ENCODE results near the gene HTT-AS.

The HTT-AS gene

DNA sequence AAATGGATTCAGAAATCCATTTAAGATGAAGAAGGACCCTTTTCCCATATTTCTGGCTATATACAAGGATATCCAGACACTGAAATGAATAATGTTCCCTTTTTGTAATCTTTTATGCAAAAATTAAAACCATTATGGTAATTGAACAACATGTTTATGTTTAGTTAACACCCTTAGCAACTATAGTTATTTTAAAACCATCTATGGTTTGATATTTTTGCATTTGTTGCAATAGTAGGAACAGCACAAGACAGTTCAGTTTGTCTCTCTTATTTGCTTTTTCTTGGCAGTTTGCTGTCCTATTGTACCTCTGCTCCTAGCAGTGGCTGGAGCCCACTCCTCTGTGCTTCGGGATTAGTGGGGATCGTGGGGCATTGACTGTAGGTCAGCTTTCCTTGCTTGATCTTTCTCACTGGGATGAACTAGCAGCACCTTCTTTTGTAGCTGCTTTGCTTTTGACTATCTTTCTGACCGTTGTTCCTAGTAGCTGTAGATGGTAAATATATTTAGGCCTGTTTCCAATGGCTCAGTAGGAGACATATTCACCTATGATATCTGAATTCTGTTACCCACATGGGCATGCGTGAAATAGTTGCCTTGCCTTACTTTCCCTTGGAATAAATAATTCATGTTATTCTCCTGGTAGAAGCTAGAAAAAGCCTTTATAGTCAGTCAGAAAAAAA, 12.9 kb upstream of the HTT-AS start:
- no peak for DNase-seq (ENCODE audit: low spot score)

- DNase-seq (ENCODE audit: low spot score), result no peak
Observed at GRCh38 chr4:3085948-3086670, 11.8 kb upstream of the HTT-AS start.

DNA sequence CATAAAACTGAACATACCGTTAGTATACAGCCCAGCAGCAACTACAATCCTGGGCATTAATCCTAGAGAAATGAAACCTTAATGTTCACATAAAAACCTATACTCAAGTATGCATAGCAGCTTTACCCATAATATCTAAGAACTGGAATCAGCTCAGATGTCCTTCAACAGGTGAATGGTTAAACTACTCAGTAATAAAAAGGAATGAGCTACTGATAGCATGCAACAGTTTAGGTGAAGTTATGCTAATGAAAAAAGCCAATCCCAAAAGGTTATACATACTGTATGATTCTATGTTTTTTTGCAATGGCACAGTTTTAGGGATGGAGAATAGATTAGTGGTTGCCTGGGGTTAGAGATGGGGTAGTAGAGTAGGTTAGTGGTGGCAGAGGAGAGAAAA, 9.4 kb upstream of the HTT-AS start:
- no peak for DNase-seq (ENCODE audit: low spot score)

DNA sequence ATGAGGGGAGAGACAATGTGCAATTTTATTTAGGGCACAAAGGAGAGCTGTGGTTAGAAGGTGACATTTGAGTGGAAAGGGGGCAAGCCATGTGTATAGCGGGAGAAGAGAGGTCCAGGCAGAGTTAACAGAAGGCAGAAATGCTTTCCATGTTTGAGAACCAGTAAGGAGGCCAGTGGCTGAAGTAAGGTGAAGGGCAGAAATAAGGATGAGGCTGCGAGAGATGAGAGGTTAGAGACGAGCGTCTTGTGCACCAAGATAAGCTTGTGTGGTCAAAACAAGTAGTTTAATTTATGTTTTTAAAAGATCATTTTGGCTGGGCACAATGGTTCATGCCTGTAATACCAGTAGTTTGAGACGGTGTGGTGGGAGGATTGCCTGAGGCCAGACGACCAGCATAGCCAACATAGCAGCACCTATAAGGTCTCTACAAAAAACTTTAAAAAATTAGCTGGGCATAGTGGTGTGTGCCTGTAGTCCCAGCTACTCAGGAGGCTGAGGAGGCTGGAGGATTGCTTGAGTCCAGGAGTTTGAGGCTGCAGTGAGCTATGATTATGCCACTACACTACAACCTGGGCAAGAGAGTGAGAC, 8.7 kb upstream of the HTT-AS start:
- DNase-seq (ENCODE audit: low spot score), result no peak

- no peak for DNase-seq (ENCODE audit: low spot score)
Observed at GRCh38 chr4:3079694-3080123, 5.4 kb upstream of the HTT-AS start.

DNA sequence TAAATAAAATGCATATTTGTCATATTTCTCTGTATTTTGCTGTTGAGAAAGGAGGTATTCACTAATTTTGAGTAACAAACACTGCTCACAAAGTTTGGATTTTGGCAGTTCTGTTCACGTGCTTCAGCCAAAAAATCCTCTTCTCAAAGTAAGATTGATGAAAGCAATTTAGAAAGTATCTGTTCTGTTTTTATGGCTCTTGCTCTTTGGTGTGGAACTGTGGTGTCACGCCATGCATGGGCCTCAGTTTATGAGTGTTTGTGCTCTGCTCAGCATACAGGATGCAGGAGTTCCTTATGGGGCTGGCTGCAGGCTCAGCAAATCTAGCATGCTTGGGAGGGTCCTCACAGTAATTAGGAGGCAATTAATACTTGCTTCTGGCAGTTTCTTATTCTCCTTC, 3.5 kb upstream of the HTT-AS start:
- no peak for DNase-seq (ENCODE audit: low spot score)

DNA sequence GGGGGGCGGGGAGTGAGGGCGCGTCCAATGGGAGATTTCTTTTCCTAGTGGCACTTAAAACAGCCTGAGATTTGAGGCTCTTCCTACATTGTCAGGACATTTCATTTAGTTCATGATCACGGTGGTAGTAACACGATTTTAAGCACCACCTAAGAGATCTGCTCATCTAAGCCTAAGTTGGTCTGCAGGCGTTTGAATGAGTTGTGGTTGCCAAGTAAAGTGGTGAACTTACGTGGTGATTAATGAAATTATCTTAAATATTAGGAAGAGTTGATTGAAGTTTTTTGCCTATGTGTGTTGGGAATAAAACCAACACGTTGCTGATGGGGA, 1.3 kb upstream of the HTT-AS start:
- no peak for DNase-seq (ENCODE audit: low spot score)

GRCh38 chr4:3074846-3075651, 711 bp upstream of the HTT-AS start:
- peak; percentile 11 for DNase-seq (ENCODE audit: low spot score)

DNA sequence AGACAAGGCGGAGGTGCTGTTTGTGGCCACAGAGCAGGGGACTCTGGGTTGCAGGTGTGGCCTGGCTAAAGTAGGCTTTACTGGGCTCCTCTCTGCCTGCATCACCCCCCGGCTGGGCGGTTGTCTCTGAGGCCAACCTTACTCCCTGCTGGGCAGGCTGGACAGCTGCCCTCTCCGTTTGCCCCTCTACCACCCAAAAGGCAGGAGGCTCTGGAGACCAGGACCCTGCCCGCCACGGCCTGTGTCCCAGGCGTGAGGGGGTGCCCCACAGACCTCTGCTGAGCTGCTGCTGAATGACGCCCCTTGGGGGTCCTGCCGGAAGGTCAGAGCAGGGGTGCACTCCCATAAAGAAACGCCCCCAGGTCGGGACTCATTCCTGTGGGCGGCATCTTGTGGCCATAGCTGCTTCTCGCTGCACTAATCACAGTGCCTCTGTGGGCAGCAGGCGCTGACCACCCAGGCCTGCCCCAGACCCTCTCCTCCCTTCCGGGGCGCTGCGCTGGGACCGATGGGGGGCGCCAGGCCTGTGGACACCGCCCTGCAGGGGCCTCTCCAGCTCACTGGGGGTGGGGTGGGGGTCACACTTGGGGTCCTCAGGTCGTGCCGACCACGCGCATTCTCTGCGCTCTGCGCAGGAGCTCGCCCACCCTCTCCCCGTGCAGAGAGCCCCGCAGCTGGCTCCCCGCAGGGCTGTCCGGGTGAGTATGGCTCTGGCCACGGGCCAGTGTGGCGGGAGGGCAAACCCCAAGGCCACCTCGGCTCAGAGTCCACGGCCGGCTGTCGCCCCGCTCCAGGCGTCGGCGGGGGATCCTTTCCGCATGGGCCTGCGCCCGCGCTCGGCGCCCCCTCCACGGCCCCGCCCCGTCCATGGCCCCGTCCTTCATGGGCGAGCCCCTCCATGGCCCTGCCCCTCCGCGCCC, 920 bp downstream of the HTT-AS start:
- DNase-seq (ENCODE audit: low spot score), result no peak

GRCh38 chr4:3071811-3072210, 2.5 kb downstream of the HTT-AS start:
- no peak for DNase-seq (ENCODE audit: low spot score)

GRCh38 chr4:3070709-3071500, 3.4 kb downstream of the HTT-AS start:
- no peak for DNase-seq (ENCODE audit: low spot score)

DNA sequence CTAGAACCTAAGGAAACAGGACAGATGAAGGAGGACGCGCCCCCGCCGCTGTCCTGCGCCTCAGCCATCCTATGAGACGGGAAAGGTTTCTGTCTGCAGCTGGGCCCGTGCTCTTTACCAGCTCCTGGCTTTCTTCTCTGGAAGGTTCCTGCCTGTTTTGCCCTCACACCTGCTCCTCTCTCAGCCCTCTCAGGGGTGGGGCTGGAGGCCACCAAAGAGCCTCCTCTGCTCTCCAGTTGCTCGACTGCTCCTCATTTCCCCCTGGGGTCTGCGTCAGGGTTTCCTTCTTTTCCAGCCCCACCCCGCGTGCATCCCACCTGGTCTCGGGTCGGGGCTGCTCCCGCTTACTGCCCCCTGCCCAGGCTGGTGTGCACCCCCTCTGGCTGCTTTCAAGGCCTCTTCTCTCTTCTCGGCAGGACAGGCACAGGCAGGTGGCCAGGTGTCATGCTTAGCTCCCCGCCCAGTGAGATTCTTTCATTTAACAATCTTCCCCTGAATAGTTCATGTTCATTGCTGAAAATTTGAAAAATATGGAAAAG, 4.6 kb downstream of the HTT-AS start:
- DNase-seq (ENCODE audit: low spot score), result no peak

- no peak for DNase-seq (ENCODE audit: low spot score)
Observed at GRCh38 chr4:3067473-3068001, 6.8 kb downstream of the HTT-AS start.

- DNase-seq (ENCODE audit: low spot score), result no peak
Observed at GRCh38 chr4:3066836-3067400, 7.4 kb downstream of the HTT-AS start.

DNA sequence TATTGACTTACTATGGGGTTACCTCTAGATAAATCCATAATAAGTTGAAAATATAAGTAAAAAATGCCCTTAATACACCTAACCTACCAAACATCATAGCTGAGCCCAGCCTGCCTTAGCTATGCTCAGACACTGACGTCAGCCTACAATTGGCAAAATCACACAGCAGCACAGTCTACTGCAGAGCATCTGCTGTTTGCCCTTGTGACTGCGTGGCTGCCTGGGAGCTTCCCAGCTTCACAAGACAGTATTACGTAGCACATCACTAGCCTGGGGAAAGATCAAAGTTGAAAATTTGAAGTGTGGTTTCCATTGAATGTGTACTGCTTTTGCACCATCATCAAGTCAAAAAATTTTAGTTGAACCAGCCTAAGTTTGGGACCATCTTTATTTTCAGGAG, 8.8 kb downstream of the HTT-AS start:
- DNase-seq (ENCODE audit: low spot score), result no peak

DNA sequence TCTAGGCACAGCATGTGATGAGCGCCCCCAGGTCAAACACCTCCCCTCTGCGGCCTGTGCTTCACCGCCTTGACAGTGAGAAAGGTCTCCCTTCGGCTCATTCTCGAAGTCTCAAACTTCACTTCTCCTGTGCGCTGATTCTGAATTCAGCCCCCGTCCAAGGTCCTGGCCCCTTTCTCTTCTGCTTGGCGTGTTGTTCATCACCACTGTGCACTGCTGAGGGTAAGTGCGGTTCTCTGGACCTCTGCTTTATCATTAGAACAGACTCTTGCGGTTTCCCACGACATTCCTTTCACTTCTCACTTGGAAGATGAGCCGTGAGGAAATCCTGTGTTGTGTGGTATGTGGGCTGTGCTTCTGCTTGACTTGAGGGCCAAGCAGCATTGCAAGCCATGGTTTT, 11.9 kb downstream of the HTT-AS start:
- DNase-seq (ENCODE audit: low spot score), result no peak

GRCh38 chr4:3060946-3061345, 13.4 kb downstream of the HTT-AS start:
- DNase-seq (ENCODE audit: low spot score), result no peak

DNA sequence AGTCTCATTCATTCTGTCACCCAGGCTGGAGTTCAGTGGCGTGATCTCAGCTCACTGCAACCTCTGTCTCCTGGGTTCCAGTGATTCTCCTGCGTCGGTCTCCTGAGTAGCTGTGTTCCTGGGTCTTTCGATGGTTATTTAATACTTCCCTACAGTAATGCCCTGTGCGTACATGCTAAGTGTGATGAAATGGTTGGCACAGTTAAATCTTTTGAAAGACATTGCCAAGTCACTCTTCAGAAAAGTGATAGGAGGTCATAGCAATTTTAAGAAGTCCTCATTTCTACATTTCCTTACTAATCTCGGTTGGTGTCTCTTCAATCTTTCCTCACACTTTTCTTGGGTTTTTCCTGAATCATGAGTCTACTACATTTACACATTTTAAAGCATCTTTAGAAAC, 14.4 kb downstream of the HTT-AS start:
- DNase-seq (ENCODE audit: low spot score), result no peak

GRCh38 chr4:3054169-3054759, 20.1 kb downstream of the HTT-AS start:
- no peak for DNase-seq (ENCODE audit: low spot score)
